HG03175 (cell line): Measurements from ENCODE around the gene CNTN6.
"Not testable (repeated sequence)": the region's sequence is repeated elsewhere in the genome, so short reads cannot be mapped to it uniquely, and the experiment has no call there.

Experiments used
- ATAC-seq: cut with Tn5 transposase; IDR thresholded peaks from one replicate; pipeline ENCODE4 v1.9.1; 2021; ENCODE audit warnings: mild to moderate bottlenecking, moderate library complexity; ENCODE audit not compliant: unreplicated experiment

The CNTN6 gene

GRCh38 chr3:1272546-1273265, 179.9 kb downstream of the CNTN6 start:
- ATAC-seq = no peak

- no peak for ATAC-seq
Observed at GRCh38 chr3:1275495-1275894, 182.7 kb downstream of the CNTN6 start.

- ATAC-seq = no peak
Observed at GRCh38 chr3:1287815-1288214, 195.0 kb downstream of the CNTN6 start.

GRCh38 chr3:1288805-1289494, 196.1 kb downstream of the CNTN6 start:
- no peak for ATAC-seq

- ATAC-seq = no peak
Observed at GRCh38 chr3:1292571-1293071, 199.8 kb downstream of the CNTN6 start.

GRCh38 chr3:1294586-1294985, 201.8 kb downstream of the CNTN6 start:
- ATAC-seq = no peak

GRCh38 chr3:1318296-1319005, 225.6 kb downstream of the CNTN6 start:
- ATAC-seq = no peak

- no peak for ATAC-seq
Observed at GRCh38 chr3:1326546-1326945, 233.7 kb downstream of the CNTN6 start.

GRCh38 chr3:1330107-1330506, 237.3 kb downstream of the CNTN6 start:
- ATAC-seq = no peak

GRCh38 chr3:1346386-1346785, 253.6 kb downstream of the CNTN6 start:
- ATAC-seq = no peak

GRCh38 chr3:1348547-1348946, 255.7 kb downstream of the CNTN6 start:
- no peak for ATAC-seq

GRCh38 chr3:1350885-1351284, 258.1 kb downstream of the CNTN6 start:
- ATAC-seq = no peak

- ATAC-seq = no peak
Observed at GRCh38 chr3:1355691-1356090, 262.9 kb downstream of the CNTN6 start.

GRCh38 chr3:1356101-1356500, 263.3 kb downstream of the CNTN6 start:
- no peak for ATAC-seq

- ATAC-seq = no peak
Observed at GRCh38 chr3:1365528-1365927, 272.7 kb downstream of the CNTN6 start.

GRCh38 chr3:1374471-1374870, 281.6 kb downstream of the CNTN6 start:
- ATAC-seq = no peak

- ATAC-seq = no peak
Observed at GRCh38 chr3:1375145-1375544, 282.3 kb downstream of the CNTN6 start.

GRCh38 chr3:1380926-1381646, 288.3 kb downstream of the CNTN6 start:
- peak; percentile 74 for ATAC-seq

- peak; percentile 38 for ATAC-seq
Observed at GRCh38 chr3:1381647-1382036, 288.8 kb downstream of the CNTN6 start.

- ATAC-seq = not testable (repeated sequence)
Observed at GRCh38 chr3:1387396-1387905, 294.6 kb downstream of the CNTN6 start.

- no peak for ATAC-seq
Observed at GRCh38 chr3:1394188-1394587, 301.4 kb downstream of the CNTN6 start.
